ENCODE measurements around the gene ZDHHC20.
A peak's percentile ranks its signal among the peaks of the same experiment; 100 is the strongest.

ZDHHC20 gene

GRCh38 chr13:21436582-21436981 lies 22.5 kb downstream of the ZDHHC20 start:
- no peaks in the 10 kb centered on the region for H3K9me3 ChIP-seq

GRCh38 chr13:21435687-21436151 lies 23.4 kb downstream of the ZDHHC20 start:
- Histone ChIP-seq H3K36me3 (no peaks in the 10 kb centered on the region), H3K9me3 (no peaks in the 10 kb centered on the region), H3K4me1 (ENCODE audit: control insufficient read depth in 1 of 2, insufficient read depth in 1 of 2, low read depth in 1 of 2, low read length in 1 of 2) (peaks cover 29 to 36% of the 10 kb centered on the region in 2 experiments), H3K27me3 (no peaks in the 10 kb centered on the region), H3K27ac (peak overlapping the region; percentile 74), H3K4me3 (ENCODE audit: low read depth in 1 of 2, low read length in 1 of 2) (peak overlapping the region in 1 of 2 experiments; percentile 46)
- TF ChIP-seq, protein P1, sequence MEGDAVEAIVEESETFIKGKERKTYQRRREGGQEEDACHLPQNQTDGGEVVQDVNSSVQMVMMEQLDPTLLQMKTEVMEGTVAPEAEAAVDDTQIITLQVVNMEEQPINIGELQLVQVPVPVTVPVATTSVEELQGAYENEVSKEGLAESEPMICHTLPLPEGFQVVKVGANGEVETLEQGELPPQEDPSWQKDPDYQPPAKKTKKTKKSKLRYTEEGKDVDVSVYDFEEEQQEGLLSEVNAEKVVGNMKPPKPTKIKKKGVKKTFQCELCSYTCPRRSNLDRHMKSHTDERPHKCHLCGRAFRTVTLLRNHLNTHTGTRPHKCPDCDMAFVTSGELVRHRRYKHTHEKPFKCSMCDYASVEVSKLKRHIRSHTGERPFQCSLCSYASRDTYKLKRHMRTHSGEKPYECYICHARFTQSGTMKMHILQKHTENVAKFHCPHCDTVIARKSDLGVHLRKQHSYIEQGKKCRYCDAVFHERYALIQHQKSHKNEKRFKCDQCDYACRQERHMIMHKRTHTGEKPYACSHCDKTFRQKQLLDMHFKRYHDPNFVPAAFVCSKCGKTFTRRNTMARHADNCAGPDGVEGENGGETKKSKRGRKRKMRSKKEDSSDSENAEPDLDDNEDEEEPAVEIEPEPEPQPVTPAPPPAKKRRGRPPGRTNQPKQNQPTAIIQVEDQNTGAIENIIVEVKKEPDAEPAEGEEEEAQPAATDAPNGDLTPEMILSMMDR (IDR thresholded peaks at IDR 0.05) = no peak

More at GRCh38 chr13:21436582-21436981, 22.5 kb downstream of the ZDHHC20 start:
- Histone ChIP-seq H3K27ac (peak overlapping the region; percentile 74), H3K4me3 (ENCODE audit: low read depth in 1 of 2, low read length in 1 of 2) (no peak overlapping the region), H3K36me3 (no peaks in the 10 kb centered on the region), H3K27me3 (no peaks in the 10 kb centered on the region), H3K4me1 (ENCODE audit: control insufficient read depth in 1 of 2, insufficient read depth in 1 of 2, low read depth in 1 of 2, low read length in 1 of 2) (peaks cover 29 to 36% of the 10 kb centered on the region in 2 experiments)
- TF ChIP-seq, protein P1 (IDR thresholded peaks at IDR 0.05) = no peak

DNA sequence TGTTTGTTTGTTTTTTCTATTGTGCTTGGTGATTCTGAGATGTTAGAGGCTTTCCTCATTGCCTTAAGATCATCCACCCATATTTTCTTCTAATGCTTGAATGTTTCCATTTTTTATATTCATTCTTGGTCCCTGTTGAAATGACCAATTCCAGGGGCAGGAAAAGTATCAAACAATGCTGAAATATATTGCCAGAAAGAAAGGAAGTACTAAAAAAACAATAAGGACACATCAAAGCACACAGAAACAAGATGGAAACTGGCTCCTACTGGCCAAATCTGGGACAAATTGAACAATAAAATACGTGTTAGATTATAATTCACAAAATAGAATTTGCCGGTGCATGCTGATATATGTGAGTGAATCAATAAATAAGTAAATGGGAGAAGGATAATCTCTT lies 23.9 kb downstream of the ZDHHC20 start:
- H3K27ac ChIP-seq = peak overlapping the region; percentile 74
- H3K27me3 ChIP-seq = no peaks in the 10 kb centered on the region
- TF ChIP-seq, protein P1 (IDR thresholded peaks at IDR 0.05) = no peak
- H3K9me3 ChIP-seq = no peaks in the 10 kb centered on the region
- H3K36me3 ChIP-seq = no peaks in the 10 kb centered on the region
- H3K4me1 ChIP-seq (ENCODE audit: control insufficient read depth in 1 of 2, insufficient read depth in 1 of 2, low read depth in 1 of 2, low read length in 1 of 2) = peaks cover 29 to 36% of the 10 kb centered on the region in 2 experiments
- H3K4me3 ChIP-seq (ENCODE audit: low read depth in 1 of 2, low read length in 1 of 2) = peak overlapping the region; percentile 8 to 46

DNA sequence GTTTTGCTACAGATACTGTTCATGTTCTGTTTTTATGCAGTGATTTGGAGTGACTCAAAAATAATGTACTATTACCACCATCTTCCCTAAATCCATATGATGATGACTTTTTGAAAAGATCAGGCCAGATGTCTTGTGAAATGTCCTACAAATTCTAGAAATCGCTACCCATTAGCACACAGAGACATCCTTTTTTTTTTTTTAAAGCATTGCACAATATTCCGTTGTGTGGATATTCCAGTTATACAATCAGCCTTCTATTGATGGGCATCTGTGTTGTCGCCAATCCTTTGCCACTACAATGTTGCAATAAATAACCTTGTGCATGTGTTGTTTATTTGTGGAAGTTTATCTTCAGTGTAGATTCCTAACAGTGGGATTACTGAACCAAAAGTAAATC lies 24.5 kb downstream of the ZDHHC20 start:
- H3K4me3 ChIP-seq (ENCODE audit: low read depth in 1 of 2, low read length in 1 of 2) = peak overlapping the region; percentile 8
- no peaks in the 10 kb centered on the region for H3K9me3 ChIP-seq
- peak overlapping the region; percentile 74 for H3K27ac ChIP-seq
- H3K36me3 ChIP-seq = no peaks in the 10 kb centered on the region
- H3K4me1 ChIP-seq (ENCODE audit: control insufficient read depth in 1 of 2, insufficient read depth in 1 of 2, low read depth in 1 of 2, low read length in 1 of 2) = peaks cover 29 to 36% of the 10 kb centered on the region in 2 experiments
- H3K27me3 ChIP-seq = no peaks in the 10 kb centered on the region
- TF ChIP-seq, protein P1 (IDR thresholded peaks at IDR 0.05) = no peak

DNA sequence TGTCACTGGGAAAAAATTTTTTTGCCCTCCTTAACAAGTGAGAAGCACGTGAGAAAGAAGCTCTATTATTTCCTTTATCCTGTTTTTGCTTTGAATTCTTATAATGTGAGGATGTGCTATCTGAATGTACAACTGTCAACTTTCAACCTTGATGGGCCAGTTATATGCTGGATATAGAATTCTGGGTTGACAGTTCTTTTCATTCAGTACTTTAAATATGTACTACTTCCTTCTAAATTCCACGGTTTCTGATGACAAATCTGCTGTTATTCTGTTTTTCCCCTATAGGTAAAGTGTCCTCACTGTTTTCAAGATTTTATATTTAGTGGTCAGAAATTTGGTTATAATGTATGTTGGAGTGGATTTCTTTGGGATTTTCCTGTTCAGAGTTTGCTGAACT lies 29.9 kb downstream of the ZDHHC20 start:
- no peak overlapping the region for H3K4me3 ChIP-seq (ENCODE audit: low read depth in 1 of 2, low read length in 1 of 2)
- H3K9me3 ChIP-seq = no peaks in the 10 kb centered on the region
- TF ChIP-seq, protein P1 (IDR thresholded peaks at IDR 0.05) = no peak
- no peak overlapping the region for H3K27ac ChIP-seq
- peaks cover 3 to 5% of the 10 kb centered on the region in 2 experiments for H3K4me1 ChIP-seq (ENCODE audit: control insufficient read depth in 1 of 2, insufficient read depth in 1 of 2, low read depth in 1 of 2, low read length in 1 of 2)
- no peaks in the 10 kb centered on the region for H3K36me3 ChIP-seq
- no peaks in the 10 kb centered on the region for H3K27me3 ChIP-seq
